ENCODE results near the gene RABEP2.

DNA sequence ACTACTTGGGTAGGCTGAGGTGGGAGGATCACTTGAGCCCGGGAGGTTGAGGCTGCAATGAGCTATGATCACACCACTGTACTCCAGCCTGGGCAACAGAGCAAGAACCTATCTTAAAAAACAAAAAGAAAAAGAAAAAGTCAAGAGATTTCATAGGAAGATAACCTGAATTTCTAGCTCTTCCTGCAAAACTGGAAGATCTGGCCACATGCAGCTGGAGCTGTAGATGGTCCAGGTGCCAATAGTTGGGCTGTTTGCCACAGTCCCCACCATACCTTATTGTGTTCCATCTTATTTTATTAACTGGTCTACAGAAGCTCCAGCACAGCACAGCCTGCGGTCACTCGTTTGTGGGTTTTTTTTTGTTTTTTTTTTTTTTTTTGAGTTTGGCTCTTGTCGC lies 31.7 kb downstream of the RABEP2 start:
- TF ChIP-seq, protein P1, sequence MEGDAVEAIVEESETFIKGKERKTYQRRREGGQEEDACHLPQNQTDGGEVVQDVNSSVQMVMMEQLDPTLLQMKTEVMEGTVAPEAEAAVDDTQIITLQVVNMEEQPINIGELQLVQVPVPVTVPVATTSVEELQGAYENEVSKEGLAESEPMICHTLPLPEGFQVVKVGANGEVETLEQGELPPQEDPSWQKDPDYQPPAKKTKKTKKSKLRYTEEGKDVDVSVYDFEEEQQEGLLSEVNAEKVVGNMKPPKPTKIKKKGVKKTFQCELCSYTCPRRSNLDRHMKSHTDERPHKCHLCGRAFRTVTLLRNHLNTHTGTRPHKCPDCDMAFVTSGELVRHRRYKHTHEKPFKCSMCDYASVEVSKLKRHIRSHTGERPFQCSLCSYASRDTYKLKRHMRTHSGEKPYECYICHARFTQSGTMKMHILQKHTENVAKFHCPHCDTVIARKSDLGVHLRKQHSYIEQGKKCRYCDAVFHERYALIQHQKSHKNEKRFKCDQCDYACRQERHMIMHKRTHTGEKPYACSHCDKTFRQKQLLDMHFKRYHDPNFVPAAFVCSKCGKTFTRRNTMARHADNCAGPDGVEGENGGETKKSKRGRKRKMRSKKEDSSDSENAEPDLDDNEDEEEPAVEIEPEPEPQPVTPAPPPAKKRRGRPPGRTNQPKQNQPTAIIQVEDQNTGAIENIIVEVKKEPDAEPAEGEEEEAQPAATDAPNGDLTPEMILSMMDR (IDR thresholded peaks at IDR 0.05), result no peak
- TF ChIP-seq POLR2A (IDR thresholded peaks at IDR 0.05), result no peak
